PC-9 (cell line): ENCODE measurements around the gene SPDYE2.
"Not testable (repeated sequence)": the region's sequence is repeated elsewhere in the genome, so short reads cannot be mapped to it uniquely, and the experiment has no call there.

ENCODE experiments used
- CTCF ChIP-seq: fragments of 200-600 bp; sonication (generic); conservative IDR thresholded peaks from 2 replicates; pipeline ENCODE4 v1.6.1; 2017; ENCODE audit warnings: mixed run types, antibody characterized with exemption, mild to moderate bottlenecking, moderate library complexity
- EZH2 ChIP-seq: fragments of 200-600 bp; sonication (generic); IDR thresholded peaks from 2 replicates; pipeline ENCODE4 v1.8.0; 2017; ENCODE audit warnings: antibody characterized with exemption, low read depth

- TF ChIP-seq EZH2, CTCF: not testable (repeated sequence)
These were observed 40.5 kb upstream of the SPDYE2 start for GRCh38 chr7:102510575-102510974.
